HG03196 (cell line): ENCODE data around the gene ALDH1A1.

Experiments
- ATAC-seq: cut with Tn5 transposase; IDR thresholded peaks from one replicate; pipeline ENCODE4 v1.9.1; 2021; ENCODE audit not compliant: unreplicated experiment

The ALDH1A1 gene

DNA sequence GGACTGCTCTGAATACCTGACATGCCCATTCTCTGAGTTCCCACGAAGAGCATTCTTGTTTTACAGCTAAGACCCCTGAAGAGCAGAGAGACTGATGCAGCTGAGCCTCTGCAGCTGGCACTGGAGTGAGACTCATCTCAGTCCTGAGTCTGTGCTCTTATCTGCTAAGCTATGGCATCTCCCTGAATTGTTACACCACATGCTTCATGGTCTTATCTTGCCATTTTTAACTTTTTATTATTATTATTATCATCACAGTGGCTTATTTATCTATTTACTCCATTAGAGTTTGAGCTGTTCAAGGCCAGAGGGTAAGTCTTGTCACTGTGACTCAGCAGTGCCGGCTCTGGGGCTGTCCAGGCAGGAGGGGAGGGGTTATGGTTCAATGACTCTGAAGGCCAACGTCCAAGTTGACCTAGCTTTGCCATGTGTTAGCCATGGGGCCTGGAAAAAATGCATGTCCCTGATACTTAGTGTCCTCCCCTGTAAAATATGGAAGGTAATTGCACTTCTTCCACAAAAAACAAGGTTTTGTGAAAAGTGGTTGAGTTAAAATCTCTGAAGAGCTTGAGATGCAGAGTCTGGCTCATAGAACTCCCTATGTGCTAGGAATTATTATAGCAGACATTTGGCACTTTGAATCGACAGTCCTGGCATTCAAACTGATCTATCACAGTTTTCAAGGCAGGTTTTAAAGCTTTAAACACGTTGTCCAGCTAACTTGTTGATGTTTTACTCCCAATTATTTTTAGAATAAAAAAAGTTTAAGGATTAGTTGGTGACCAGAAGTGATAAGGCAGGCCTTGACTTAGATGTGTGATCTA is 94.6 kb downstream of the ALDH1A1 start:
- ATAC-seq = no peak

- no peak for ATAC-seq
Measured at GRCh38 chr9:72857624-72857996, 95.2 kb downstream of the ALDH1A1 start.

- no peak for ATAC-seq
Measured at GRCh38 chr9:72856972-72857623, 95.8 kb downstream of the ALDH1A1 start.

DNA sequence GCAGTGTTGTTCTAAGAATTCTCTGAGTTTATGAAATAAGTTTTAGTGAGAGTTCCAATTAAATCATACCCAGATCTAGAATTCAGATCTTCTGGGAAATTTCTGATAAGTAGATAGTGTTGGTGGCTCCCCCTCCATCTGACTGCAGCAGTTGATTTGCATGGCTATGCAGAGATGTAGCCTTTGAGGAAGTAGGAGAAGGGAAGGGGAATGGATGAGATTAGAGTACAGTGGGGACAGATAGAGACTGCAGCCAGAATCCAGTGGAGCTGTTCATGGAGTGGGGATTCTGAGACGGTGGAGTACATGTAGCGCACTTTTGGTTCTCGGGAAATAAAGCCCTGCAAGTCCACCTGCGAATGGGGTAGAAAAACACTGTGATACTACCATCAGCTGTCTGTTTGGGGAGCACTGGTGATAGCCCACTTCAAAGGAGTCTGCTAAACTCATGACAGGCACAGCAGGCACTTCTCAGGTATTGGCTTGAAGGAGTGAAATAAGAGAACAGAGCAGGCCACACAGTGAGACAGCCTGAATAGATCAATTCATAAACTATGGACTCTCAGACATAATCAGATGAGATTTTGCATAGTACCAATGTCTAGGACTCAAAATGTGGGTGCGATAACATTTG is 96.8 kb downstream of the ALDH1A1 start:
- no peak for ATAC-seq

DNA sequence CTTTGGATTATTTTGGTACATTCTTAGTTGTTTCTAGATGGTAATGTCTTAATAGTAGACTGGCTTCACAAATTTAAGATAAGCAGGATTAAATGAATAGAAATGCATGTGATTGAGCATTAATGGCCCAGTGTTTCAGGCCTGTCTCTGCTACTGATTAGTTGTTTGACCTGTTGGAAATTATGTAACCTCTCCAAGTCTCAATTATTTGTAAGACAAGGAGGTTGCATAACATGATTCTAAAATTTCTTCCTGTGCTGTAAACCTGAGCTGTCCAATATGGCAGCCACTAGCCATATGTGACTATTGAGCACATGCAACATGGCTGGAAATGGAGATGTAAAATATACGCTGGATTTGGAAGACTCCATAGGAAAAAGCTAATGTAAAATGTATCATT is 97.5 kb downstream of the ALDH1A1 start:
- ATAC-seq = no peak
